Thyroid gland (tissue), 4 donors: Measurements from ENCODE around the gene DDR1. TPM values are rescaled to one million over a fixed set of nuclear protein-coding genes. Genes with fewer than 3 reads are reported as not detected.

ENCODE experiments used
- DNase-seq, 2 donors: peaks; one replicate each; pipeline ENCODE4 v3.0.0-alpha.2; 2019
- H3K27ac ChIP-seq, 3 donors: fragments of 200-600 bp; sonication (generic); 1 replicate in 2 of 3; 2 replicates in 1 of 3; pipeline ENCODE4 v1.5.1; 2016 to 2019; ENCODE audit warnings: mild to moderate bottlenecking in 1 of 3, moderate library complexity in 1 of 3
- H3K27me3 ChIP-seq: fragments of 200-600 bp; sonication (generic); one replicate; pipeline ENCODE4 v1.5.1; 2019
- H3K36me3 ChIP-seq, 2 donors: fragments of 200-600 bp; sonication (generic); one replicate each; pipeline ENCODE4 v1.5.1; 2016 to 2019
- H3K4me1 ChIP-seq, 2 donors: fragments of 200-600 bp; sonication (generic); one replicate each; pipeline ENCODE4 v1.5.1; 2017 to 2019
- H3K4me3 ChIP-seq, 3 donors: fragments of 200-600 bp; sonication (generic); replicated peaks in 1 of 3; 1 replicate in 2 of 3; 2 replicates in 1 of 3; pipeline ENCODE4 v1.5.1; 2016; ENCODE audit warnings: mild to moderate bottlenecking in 1 of 3
- H3K9me3 ChIP-seq: fragments of 200-600 bp; sonication (generic); one replicate; pipeline ENCODE4 v1.5.1; 2017
- CTCF ChIP-seq, 6 experiments: fragments of 200-600 bp in 3 of 6; fragments of 450-650 bp in 3 of 6; sonication (generic) in 3 of 6; IDR thresholded peaks; one replicate each; pipeline ENCODE4 v1.5.1; 2016 to 2019; ENCODE audit warnings: antibody characterized with exemption in 6 of 6, mild to moderate bottlenecking in 2 of 6, inconsistent platforms in 1 of 6, moderate library complexity in 1 of 6
- POLR2A ChIP-seq, 2 donors: fragments of 450-650 bp; IDR thresholded peaks; one replicate each; pipeline ENCODE4 v1.6.1; 2017; ENCODE audit warnings: antibody characterized with exemption in 2 of 2, mild to moderate bottlenecking in 2 of 2, moderate library complexity in 1 of 2
- WGBS, 2 donors: methylation state at CpG; one replicate each; pipeline ENCODE4 v1.1.5; 2017; 5-methylcytosine and 5-hydroxymethylcytosine counted together
- intact Hi-C: fragments of 100-400 bp; cut with DNase I; formaldehyde crosslinking; loops from one replicate; pipeline ENCODE4 v1.15.1; 2023
- total RNA-seq, 4 donors: library from RNA; depleted of rRNA; stranded (reverse); fragments of >200 nt; gene quantifications; one replicate each; pipeline ENCODE4 v1.2.3, GENCODE V29; 2016

DDR1 gene
- total RNA-seq, 4 donors from 2014 or later = 93.4 to 207 (median 131) TPM

- TF ChIP-seq POLR2A (IDR thresholded peaks at IDR 0.05) (no peak), CTCF (IDR thresholded peaks at IDR 0.05) (no peak)
- peaks cover 55 to 60% of the 10 kb centered on the region in 2 donors for H3K36me3 ChIP-seq
- no peak overlapping the region for H3K4me3 ChIP-seq
- no peaks in the 10 kb centered on the region for H3K27me3 ChIP-seq
- H3K9me3 ChIP-seq = no peaks in the 10 kb centered on the region
- no peak overlapping the region for H3K27ac ChIP-seq
- intact Hi-C loops = no loop called here
- 88 to 92% methylated on average over 4 of the region's 4 CpGs for WGBS, 2 donors
- DNase-seq = no peak
- H3K4me1 ChIP-seq = peaks cover 2 to 8% of the 10 kb centered on the region in 2 donors
Measured at GRCh38 chr6:30891450-30891723, 7.1 kb downstream of the DDR1 start.

- no peak overlapping the region for H3K4me3 ChIP-seq
- TF ChIP-seq POLR2A (IDR thresholded peaks at IDR 0.05) (no peak), CTCF (IDR thresholded peaks at IDR 0.05) (no peak)
- no peaks in the 10 kb centered on the region for H3K9me3 ChIP-seq
- peaks cover 60 to 66% of the 10 kb centered on the region in 2 donors for H3K36me3 ChIP-seq
- intact Hi-C loops = no loop called here
- DNase-seq = no peak
- no peaks in the 10 kb centered on the region for H3K27me3 ChIP-seq
- peaks cover 0 to 2% of the 10 kb centered on the region in 2 donors for H3K4me1 ChIP-seq
- WGBS, 2 donors = 91 to 92% methylated on average over 18 to 20 of the region's 21 CpGs
- no peak overlapping the region for H3K27ac ChIP-seq
Measured at GRCh38 chr6:30891816-30892538, 7.7 kb downstream of the DDR1 start.

GRCh38 chr6:30893001-30893591 lies 8.8 kb downstream of the DDR1 start:
- TF ChIP-seq CTCF (IDR thresholded peaks at IDR 0.05) (no peak), POLR2A (IDR thresholded peaks at IDR 0.05) (no peak)
- intact Hi-C loops = no loop called here
- H3K36me3 ChIP-seq = peaks cover 72 to 77% of the 10 kb centered on the region in 2 donors
- no peaks in the 10 kb centered on the region for H3K4me1 ChIP-seq
- DNase-seq = no peak
- no peaks in the 10 kb centered on the region for H3K9me3 ChIP-seq
- H3K27me3 ChIP-seq = no peaks in the 10 kb centered on the region
- no peak overlapping the region for H3K4me3 ChIP-seq
- no peak overlapping the region for H3K27ac ChIP-seq
- WGBS, 2 donors = 89 to 92% methylated on average over 14 to 16 of the region's 16 CpGs

- Histone ChIP-seq H3K27ac (no peak overlapping the region), H3K27me3 (no peaks in the 10 kb centered on the region), H3K4me1 (no peaks in the 10 kb centered on the region), H3K36me3 (peaks cover 77 to 83% of the 10 kb centered on the region in 2 donors), H3K4me3 (no peak overlapping the region), H3K9me3 (no peaks in the 10 kb centered on the region)
- WGBS, 2 donors = 93% methylated on average over 7 to 8 of the region's 8 CpGs
- TF ChIP-seq CTCF (IDR thresholded peaks at IDR 0.05) (no peak), POLR2A (IDR thresholded peaks at IDR 0.05) (no peak)
- DNase-seq = no peak
- intact Hi-C loops = no loop called here
Measured at GRCh38 chr6:30893666-30894065, 9.3 kb downstream of the DDR1 start.

GRCh38 chr6:30894381-30894780 lies 10.1 kb downstream of the DDR1 start:
- no peak for TF ChIP-seq POLR2A (IDR thresholded peaks at IDR 0.05)
- TF ChIP-seq CTCF (IDR thresholded peaks at IDR 0.05) = no peak
- Histone ChIP-seq H3K4me1 (no peaks in the 10 kb centered on the region), H3K27ac (no peak overlapping the region), H3K9me3 (no peaks in the 10 kb centered on the region), H3K36me3 (peaks cover 81 to 84% of the 10 kb centered on the region in 2 donors), H3K4me3 (no peak overlapping the region), H3K27me3 (no peaks in the 10 kb centered on the region)
- 90 to 93% methylated on average over 12 of the region's 12 CpGs for WGBS, 2 donors
- no peak for DNase-seq
- intact Hi-C loops = no loop called here
